DOHH2 (cell line): Measurements from ENCODE around the gene HSFX4.

ENCODE experiments used
- H3F3A ChIP-seq: fragments of 200-600 bp; sonication (generic), shearing (Covaris generic); 2 replicates; pipeline ENCODE4 v1.6.0; 2016; ENCODE audit warnings: antibody characterized with exemption, mild to moderate bottlenecking; ENCODE audit not compliant: control insufficient read depth, insufficient read depth
- H3K27ac ChIP-seq: fragments of 200-600 bp; sonication (generic); 2 replicates; pipeline ENCODE4 v1.5.1; 2014; ENCODE audit warnings: low read depth, mild to moderate bottlenecking, low read length, moderate library complexity
- H3K27me3 ChIP-seq: fragments of 200-600 bp; sonication (generic); 2 replicates; pipeline ENCODE4 v1.6.1; 2014; ENCODE audit warnings: mild to moderate bottlenecking, low read length, mixed read lengths; ENCODE audit not compliant: control insufficient read depth
- H3K36me3 ChIP-seq: fragments of 200-600 bp; sonication (generic); 2 replicates; pipeline ENCODE4 v1.6.1; 2014; ENCODE audit warnings: mild to moderate bottlenecking, low read length, moderate library complexity, mixed read lengths; ENCODE audit not compliant: control insufficient read depth
- H3K4me1 ChIP-seq: fragments of 200-600 bp; sonication (generic); 2 replicates; pipeline ENCODE4 v1.6.1; 2014; ENCODE audit warnings: mild to moderate bottlenecking, low read length, mixed read lengths; ENCODE audit not compliant: control insufficient read depth
- H3K4me2 ChIP-seq: fragments of 200-600 bp; sonication (generic); 2 replicates; pipeline ENCODE4 v1.6.0; 2014; ENCODE audit warnings: mild to moderate bottlenecking, low read length, moderate library complexity
- H3K4me3 ChIP-seq: fragments of 200-600 bp; sonication (generic); 2 replicates; pipeline ENCODE4 v1.5.1; 2014; ENCODE audit warnings: mild to moderate bottlenecking, low read length, mixed read lengths
- H3K79me2 ChIP-seq: fragments of 200-600 bp; sonication (generic); 2 replicates; pipeline ENCODE4 v1.6.1; 2014; ENCODE audit warnings: mild to moderate bottlenecking, low read length, mixed read lengths; ENCODE audit not compliant: control insufficient read depth
- H3K9me2 ChIP-seq: fragments of 200-600 bp; sonication (generic); replicated peaks from 2 replicates; pipeline ENCODE4 v1.6.1; 2014; ENCODE audit warnings: mild to moderate bottlenecking, low read length, mixed read lengths; ENCODE audit not compliant: control insufficient read depth
- H3K9me3 ChIP-seq: fragments of 200-600 bp; sonication (generic); 2 replicates; pipeline ENCODE4 v1.6.1; 2014; ENCODE audit warnings: antibody characterized with exemption, low read length, mixed read lengths; ENCODE audit not compliant: control insufficient read depth, insufficient read depth
- H4K20me1 ChIP-seq: fragments of 200-600 bp; sonication (generic); 2 replicates; pipeline ENCODE4 v1.6.0; 2014; ENCODE audit warnings: low read depth, mild to moderate bottlenecking, antibody characterized with exemption, low read length, moderate library complexity; ENCODE audit not compliant: control insufficient read depth, insufficient read depth
- EZH2phosphoT487 ChIP-seq: fragments of 200-600 bp; sonication (generic); IDR thresholded peaks from 2 replicates; pipeline ENCODE4 v1.6.1; 2017; ENCODE audit warnings: borderline replicate concordance, mild to moderate bottlenecking, antibody characterized with exemption, low read length, moderate library complexity, mixed read lengths
- TF ChIP-seq, protein P1 (sequence below): fragments of 200-600 bp; sonication (generic); IDR thresholded peaks from one replicate; pipeline ENCODE4 v1.5.1; 2014; ENCODE audit warnings: antibody characterized with exemption, mild to moderate bottlenecking, low read depth, low read length; ENCODE audit not compliant: poor library complexity, severe bottlenecking

Gene HSFX4

DNA sequence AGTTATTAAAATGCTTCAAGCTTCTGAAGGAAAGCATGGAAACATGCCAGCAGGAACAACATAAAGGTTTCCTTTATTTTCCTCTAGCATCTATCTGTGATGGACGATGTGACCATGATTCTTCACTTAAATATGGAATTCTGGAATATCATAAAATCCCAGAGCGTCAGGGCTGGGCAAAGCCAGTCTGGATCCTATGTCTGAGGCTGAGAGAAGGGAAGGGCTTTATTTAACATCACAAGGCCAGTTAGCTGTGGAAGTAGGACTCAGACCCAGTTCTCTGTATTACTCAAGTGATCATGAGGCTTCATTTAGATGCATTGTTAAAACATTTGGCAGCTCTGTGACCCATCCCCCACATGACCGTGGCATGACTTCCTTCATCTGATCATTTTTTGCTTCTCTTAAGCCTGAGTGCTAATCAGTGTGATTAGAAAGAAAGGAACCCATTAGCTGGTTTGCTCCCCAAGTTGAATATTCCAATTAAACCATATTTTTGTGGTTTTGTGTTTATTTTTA lies 49.8 kb downstream of the HSFX4 start:
- Histone ChIP-seq H3K79me2 (no peaks in the 10 kb centered on the region), H3K9me3 (no peaks in the 10 kb centered on the region), H3K27me3 (no peaks in the 10 kb centered on the region), H3F3A (no peaks in the 10 kb centered on the region), H3K27ac (no peak overlapping the region), H4K20me1 (no peaks in the 10 kb centered on the region), H3K4me2 (no peak overlapping the region), H3K4me1 (no peaks in the 10 kb centered on the region), H3K4me3 (no peak overlapping the region), H3K9me2 (no peaks in the 10 kb centered on the region), H3K36me3 (no peaks in the 10 kb centered on the region)
- no peak for TF ChIP-seq EZH2phosphoT487
- TF ChIP-seq, protein P1, sequence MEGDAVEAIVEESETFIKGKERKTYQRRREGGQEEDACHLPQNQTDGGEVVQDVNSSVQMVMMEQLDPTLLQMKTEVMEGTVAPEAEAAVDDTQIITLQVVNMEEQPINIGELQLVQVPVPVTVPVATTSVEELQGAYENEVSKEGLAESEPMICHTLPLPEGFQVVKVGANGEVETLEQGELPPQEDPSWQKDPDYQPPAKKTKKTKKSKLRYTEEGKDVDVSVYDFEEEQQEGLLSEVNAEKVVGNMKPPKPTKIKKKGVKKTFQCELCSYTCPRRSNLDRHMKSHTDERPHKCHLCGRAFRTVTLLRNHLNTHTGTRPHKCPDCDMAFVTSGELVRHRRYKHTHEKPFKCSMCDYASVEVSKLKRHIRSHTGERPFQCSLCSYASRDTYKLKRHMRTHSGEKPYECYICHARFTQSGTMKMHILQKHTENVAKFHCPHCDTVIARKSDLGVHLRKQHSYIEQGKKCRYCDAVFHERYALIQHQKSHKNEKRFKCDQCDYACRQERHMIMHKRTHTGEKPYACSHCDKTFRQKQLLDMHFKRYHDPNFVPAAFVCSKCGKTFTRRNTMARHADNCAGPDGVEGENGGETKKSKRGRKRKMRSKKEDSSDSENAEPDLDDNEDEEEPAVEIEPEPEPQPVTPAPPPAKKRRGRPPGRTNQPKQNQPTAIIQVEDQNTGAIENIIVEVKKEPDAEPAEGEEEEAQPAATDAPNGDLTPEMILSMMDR, result no peak
